IPS-18c (cell line): Measurements from ENCODE around the gene PARN.

Experiments
- H3K4me3 ChIP-seq: 2 replicates; pipeline ENCODE4 v1.7.0; 2013; ENCODE audit warnings: low read depth, mild to moderate bottlenecking, low read length, moderate library complexity; ENCODE audit not compliant: insufficient read depth
- H3K9me3 ChIP-seq: one replicate; pipeline ENCODE4 v1.6.1; 2013; ENCODE audit warnings: mild to moderate bottlenecking, low read length, moderate library complexity; ENCODE audit not compliant: control insufficient read depth, insufficient read depth

Gene PARN

GRCh38 chr16:14522671-14523070 is 107.4 kb downstream of the PARN start:
- no peaks in the 10 kb centered on the region for H3K9me3 ChIP-seq
- no peak overlapping the region for H3K4me3 ChIP-seq

GRCh38 chr16:14520753-14521152 is 109.3 kb downstream of the PARN start:
- H3K4me3 ChIP-seq, result no peak overlapping the region
- H3K9me3 ChIP-seq, result no peaks in the 10 kb centered on the region

GRCh38 chr16:14514967-14515366 is 115.1 kb downstream of the PARN start:
- H3K9me3 ChIP-seq, result no peaks in the 10 kb centered on the region
- H3K4me3 ChIP-seq, result no peak overlapping the region

DNA sequence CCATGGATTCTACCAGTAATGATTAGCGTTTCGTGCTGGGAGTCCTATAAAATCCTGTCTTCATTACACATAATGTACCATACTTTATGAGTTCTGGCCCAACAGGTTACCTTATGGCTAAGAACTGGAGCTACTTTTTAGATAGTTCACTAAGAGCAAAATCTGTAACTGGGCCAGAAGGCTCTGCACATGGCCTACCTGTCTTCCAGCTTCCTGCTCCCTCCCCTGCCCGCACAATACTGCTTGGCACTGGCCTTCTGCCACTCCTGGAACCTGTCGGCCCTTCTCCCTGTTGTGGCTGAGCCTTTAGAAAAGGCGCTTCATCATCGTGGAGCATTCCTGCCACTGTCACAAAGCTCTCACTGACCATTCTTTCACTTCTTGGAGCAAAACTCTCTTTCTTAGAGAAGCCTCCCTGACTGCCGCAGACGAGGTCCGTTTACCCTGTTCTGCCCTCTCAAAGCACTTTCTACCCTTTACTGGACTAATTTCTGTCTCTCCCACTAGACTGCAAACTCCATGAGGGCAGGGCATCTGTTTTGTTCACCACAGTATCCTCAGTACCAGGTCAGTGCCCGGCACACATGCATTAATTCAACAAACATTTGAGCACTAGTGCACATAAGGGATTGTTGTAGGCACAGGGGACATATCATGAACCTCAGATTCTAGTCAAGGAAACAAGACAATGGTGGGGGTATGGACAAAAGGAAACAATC is 116.5 kb downstream of the PARN start:
- Histone ChIP-seq H3K9me3 (no peaks in the 10 kb centered on the region), H3K4me3 (no peak overlapping the region)

- H3K9me3 ChIP-seq, result no peaks in the 10 kb centered on the region
- H3K4me3 ChIP-seq, result no peak overlapping the region
These were observed 118.3 kb downstream of the PARN start for GRCh38 chr16:14511800-14512135.

DNA sequence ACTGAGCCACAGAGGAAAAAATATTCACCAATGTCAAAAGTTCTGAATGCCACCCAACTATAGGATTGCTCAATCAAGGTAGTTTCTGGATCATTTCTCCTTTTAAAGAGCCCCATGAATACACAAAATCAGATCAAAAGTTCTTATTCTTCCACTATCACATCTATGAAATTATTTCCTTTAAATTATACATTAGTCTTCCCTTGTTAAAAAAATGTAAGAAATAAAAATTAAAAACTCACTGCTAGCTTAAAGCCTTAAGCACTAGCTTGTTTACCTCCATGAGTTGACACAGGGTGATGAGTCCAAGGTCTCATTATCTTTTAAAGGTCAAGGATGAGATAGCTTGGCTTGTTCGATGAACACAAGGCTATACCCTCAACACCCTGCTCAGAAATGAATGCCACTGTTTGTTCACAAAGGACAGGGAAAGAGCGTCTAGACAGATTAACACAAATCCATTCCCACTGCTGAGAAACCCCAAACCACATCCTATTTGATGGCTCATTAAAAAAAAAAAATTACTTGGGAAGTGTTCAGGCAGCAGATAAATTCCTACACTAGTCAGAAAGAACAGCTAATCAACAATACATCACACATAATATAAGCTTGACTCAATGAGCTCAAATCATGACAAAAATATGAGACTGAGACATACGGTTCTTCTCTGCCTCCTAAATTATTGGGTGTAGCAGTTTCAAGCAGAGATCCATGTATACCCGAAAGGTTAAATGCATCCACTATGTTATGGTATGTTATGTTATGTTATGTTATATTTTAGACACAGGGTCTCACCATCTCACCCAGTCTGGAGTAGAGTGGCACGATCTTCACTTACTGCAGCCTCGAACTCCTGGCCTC is 118.9 kb downstream of the PARN start:
- no peaks in the 10 kb centered on the region for H3K9me3 ChIP-seq
- no peak overlapping the region for H3K4me3 ChIP-seq

- Histone ChIP-seq H3K4me3 (no peak overlapping the region), H3K9me3 (no peaks in the 10 kb centered on the region)
These were observed 119.5 kb downstream of the PARN start for GRCh38 chr16:14510581-14510938.

DNA sequence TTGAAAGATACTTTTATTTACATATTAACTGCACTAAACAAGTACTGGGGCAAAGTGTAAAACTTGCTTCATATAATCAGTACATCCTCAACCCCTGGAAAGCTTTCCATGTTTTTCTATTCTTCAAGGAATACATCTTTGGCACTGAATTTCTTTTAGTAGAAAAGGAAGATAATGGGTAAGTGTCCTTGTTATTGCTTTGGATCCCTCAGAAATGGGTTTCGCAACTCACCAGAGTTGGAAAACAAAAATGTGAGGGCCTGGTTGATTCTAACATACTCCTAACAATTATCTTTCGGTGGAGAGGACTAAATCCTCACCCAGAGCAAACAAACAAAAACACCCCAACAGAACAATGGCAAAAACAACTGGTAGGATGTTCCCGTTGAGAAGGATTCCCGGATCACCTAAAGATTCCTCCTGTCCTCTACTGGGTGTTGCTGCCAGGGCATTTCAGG is 120.4 kb downstream of the PARN start:
- H3K4me3 ChIP-seq, result no peak overlapping the region
- no peaks in the 10 kb centered on the region for H3K9me3 ChIP-seq

DNA sequence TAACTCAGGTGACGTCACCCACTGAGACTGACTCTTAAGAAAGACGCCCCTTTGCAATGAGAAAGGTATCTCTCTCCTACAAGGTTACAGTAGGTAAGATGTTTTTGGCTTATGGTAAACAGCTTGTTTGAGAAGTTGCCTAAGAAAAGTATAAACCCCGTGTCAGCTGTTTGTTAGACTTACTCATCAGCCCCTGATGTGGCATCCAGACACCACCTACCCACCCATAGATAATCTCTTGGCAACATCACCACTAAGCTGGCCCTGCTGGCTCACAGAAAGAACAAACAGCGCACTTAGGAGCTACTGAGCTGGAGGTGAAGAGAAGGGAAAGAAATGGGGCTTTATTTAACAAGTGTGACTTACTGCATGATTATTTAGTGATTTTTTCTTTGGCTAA is 121.0 kb downstream of the PARN start:
- Histone ChIP-seq H3K4me3 (no peak overlapping the region), H3K9me3 (no peaks in the 10 kb centered on the region)

- Histone ChIP-seq H3K4me3 (no peak overlapping the region), H3K9me3 (no peaks in the 10 kb centered on the region)
These were observed 124.2 kb downstream of the PARN start for GRCh38 chr16:14505846-14506245.

DNA sequence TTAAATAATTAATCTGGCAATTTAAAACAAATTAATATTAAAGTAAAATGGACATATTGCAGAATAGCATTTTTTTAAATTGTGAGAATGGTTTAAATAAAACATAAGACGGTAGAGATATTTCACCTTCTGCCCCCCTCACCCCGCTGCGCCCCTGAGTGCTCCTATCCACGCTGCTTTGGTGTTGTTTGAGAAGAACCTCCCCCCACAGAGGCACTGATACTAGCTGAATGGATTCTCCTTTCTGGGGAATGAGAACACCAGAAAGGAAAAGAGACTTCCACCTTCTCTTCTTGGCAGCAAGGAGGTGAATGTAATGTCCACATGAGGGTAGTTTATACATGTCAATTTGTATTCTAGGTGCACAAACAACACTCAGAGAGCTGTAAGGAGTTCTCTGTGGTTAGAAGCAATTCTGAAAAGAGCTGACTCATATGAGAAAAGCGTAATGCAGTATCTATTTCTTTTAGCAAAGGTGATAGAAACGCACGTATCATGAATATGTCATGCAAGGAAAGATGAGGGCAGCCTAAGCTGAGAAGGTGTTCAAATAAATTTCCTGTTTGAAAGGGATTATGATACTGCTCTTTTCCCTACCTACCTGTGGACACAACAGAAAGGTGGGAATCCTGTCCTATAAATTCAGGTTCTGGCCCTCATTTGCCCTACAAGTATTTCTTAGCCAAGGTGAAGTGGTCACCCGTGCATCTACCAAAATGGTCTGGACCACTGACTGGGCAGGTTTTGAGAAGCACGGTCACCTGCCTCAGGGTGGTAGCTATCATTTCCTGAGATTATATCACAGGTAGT is 126.9 kb downstream of the PARN start:
- H3K4me3 ChIP-seq, result no peak overlapping the region
- no peaks in the 10 kb centered on the region for H3K9me3 ChIP-seq

GRCh38 chr16:14502256-14502875 is 127.7 kb downstream of the PARN start:
- Histone ChIP-seq H3K4me3 (no peak overlapping the region), H3K9me3 (no peaks in the 10 kb centered on the region)

DNA sequence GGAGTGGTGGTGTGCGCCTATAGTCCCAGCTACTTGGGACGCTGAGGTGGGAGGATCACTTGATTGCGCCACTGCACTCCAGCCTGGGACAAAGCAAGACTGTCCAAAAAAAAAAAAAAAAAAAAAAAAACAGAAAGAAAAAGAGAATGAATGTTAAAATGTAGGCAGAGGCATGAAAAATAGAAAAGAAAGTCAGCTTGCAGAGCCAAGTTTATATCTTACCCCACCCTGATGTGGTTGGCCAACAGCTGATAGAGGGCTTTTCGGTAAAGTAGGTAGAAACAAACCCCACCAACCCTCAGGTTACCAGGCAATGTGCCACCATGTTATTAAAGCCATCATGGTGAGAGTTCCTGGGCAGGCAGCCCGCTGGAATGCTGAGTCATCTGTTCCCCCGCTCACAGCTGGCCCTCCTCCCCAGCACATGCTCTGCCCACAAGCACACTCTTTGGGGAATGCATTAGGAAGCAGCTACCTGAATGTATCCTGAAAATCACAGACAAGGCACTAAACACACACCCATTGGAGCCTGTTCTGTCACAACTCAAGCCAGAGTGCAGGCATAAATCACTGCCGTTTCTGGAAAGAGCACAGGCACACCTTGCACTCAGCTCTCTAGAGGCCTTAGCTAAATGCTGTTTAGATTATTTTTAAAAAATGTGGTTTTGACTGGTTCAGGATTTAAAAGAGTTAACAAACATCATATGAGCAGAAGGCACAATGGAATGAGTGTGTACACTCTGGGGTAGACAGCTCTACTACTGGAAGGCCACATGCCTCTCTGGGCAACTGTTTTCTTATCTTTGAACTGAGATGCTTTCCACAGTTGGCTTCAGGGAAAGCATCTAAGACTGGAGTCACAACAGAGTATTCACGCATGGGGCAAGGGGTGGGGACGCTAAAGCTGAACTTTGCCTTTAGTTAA is 128.5 kb downstream of the PARN start:
- no peak overlapping the region for H3K4me3 ChIP-seq
- H3K9me3 ChIP-seq, result no peaks in the 10 kb centered on the region

GRCh38 chr16:14500791-14501190 is 129.3 kb downstream of the PARN start:
- Histone ChIP-seq H3K9me3 (no peaks in the 10 kb centered on the region), H3K4me3 (no peak overlapping the region)

DNA sequence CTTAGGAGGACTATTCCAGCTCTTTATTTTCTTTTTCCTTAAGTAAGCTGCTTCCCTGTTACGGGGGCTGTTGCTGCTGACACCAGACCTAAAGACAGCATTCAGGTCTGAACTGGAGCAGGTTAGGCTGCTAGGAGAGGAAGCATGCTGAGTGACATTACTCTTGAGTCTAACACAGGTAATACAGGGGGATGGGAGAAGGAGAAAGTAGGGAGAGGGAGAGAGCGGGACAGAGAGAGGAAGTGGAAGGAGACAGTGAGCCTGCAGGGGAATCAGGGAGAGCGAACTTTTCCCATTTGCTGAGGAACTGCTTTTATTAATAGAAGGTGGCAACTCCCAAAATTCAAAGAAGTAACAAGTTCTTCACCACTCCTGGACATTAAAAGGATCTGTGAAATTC is 130.9 kb downstream of the PARN start:
- H3K9me3 ChIP-seq, result no peaks in the 10 kb centered on the region

DNA sequence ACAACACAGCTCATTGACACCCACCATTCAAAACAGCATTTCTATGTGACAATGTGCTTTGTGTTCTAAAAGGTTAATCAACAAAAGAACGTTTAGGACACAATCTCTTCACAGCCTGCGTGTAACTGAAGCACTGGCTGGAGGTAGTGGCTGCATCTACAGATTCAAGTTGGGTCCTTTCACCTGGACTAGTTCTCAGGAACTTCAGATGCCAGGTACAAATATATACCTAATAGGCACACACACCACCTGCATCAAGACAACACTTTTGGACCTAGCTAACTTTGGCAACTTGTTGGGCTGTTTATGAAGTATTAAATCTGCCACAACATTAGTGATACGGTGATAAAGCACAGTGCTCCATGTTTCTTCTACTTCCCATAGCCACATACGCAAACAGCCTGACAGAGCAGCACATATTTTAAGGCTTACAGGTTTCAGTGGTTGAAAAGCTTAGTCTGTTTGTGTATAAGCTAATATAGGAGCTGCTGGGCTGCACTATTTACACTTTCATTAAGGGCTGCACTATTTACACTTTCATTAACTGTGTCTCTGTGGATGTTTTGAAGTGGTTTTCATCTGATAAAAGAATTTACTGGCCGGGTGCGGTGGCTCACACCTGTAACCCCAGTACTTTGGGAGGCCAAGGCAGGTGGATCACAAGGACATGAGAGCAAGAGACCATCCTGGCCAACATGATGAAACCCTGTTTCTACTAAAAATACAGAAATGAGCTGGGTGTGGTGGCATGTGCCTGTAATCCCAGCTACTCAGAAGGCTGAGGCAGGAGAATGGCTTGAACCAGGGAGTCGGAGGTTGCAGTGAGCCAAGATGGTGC is 132.6 kb downstream of the PARN start:
- H3K4me3 ChIP-seq, result no peak overlapping the region
- H3K9me3 ChIP-seq, result no peaks in the 10 kb centered on the region

More for the DNA sequence above, 130.9 kb downstream of the PARN start:
- H3K4me3 ChIP-seq, result no peak overlapping the region
